DOHH2 (cell line): Measurements from ENCODE around the gene SRP72.

Source experiments
- H3F3A ChIP-seq: fragments of 200-600 bp; sonication (generic), shearing (Covaris generic); 2 replicates; pipeline ENCODE4 v1.6.0; 2016; ENCODE audit warnings: antibody characterized with exemption, mild to moderate bottlenecking; ENCODE audit not compliant: control insufficient read depth, insufficient read depth
- H3K27ac ChIP-seq: fragments of 200-600 bp; sonication (generic); 2 replicates; pipeline ENCODE4 v1.5.1; 2014; ENCODE audit warnings: low read depth, mild to moderate bottlenecking, low read length, moderate library complexity
- H3K27me3 ChIP-seq: fragments of 200-600 bp; sonication (generic); 2 replicates; pipeline ENCODE4 v1.6.1; 2014; ENCODE audit warnings: mild to moderate bottlenecking, low read length, mixed read lengths; ENCODE audit not compliant: control insufficient read depth
- H3K36me3 ChIP-seq: fragments of 200-600 bp; sonication (generic); 2 replicates; pipeline ENCODE4 v1.6.1; 2014; ENCODE audit warnings: mild to moderate bottlenecking, low read length, moderate library complexity, mixed read lengths; ENCODE audit not compliant: control insufficient read depth
- H3K4me1 ChIP-seq: fragments of 200-600 bp; sonication (generic); 2 replicates; pipeline ENCODE4 v1.6.1; 2014; ENCODE audit warnings: mild to moderate bottlenecking, low read length, mixed read lengths; ENCODE audit not compliant: control insufficient read depth
- H3K4me2 ChIP-seq: fragments of 200-600 bp; sonication (generic); 2 replicates; pipeline ENCODE4 v1.6.0; 2014; ENCODE audit warnings: mild to moderate bottlenecking, low read length, moderate library complexity
- H3K4me3 ChIP-seq: fragments of 200-600 bp; sonication (generic); 2 replicates; pipeline ENCODE4 v1.5.1; 2014; ENCODE audit warnings: mild to moderate bottlenecking, low read length, mixed read lengths
- H3K79me2 ChIP-seq: fragments of 200-600 bp; sonication (generic); 2 replicates; pipeline ENCODE4 v1.6.1; 2014; ENCODE audit warnings: mild to moderate bottlenecking, low read length, mixed read lengths; ENCODE audit not compliant: control insufficient read depth
- H3K9me2 ChIP-seq: fragments of 200-600 bp; sonication (generic); replicated peaks from 2 replicates; pipeline ENCODE4 v1.6.1; 2014; ENCODE audit warnings: mild to moderate bottlenecking, low read length, mixed read lengths; ENCODE audit not compliant: control insufficient read depth
- H3K9me3 ChIP-seq: fragments of 200-600 bp; sonication (generic); 2 replicates; pipeline ENCODE4 v1.6.1; 2014; ENCODE audit warnings: antibody characterized with exemption, low read length, mixed read lengths; ENCODE audit not compliant: control insufficient read depth, insufficient read depth
- H4K20me1 ChIP-seq: fragments of 200-600 bp; sonication (generic); 2 replicates; pipeline ENCODE4 v1.6.0; 2014; ENCODE audit warnings: low read depth, mild to moderate bottlenecking, antibody characterized with exemption, low read length, moderate library complexity; ENCODE audit not compliant: control insufficient read depth, insufficient read depth
- EZH2phosphoT487 ChIP-seq: fragments of 200-600 bp; sonication (generic); IDR thresholded peaks from 2 replicates; pipeline ENCODE4 v1.6.1; 2017; ENCODE audit warnings: borderline replicate concordance, mild to moderate bottlenecking, antibody characterized with exemption, low read length, moderate library complexity, mixed read lengths
- TF ChIP-seq, protein P1 (sequence below): fragments of 200-600 bp; sonication (generic); IDR thresholded peaks from one replicate; pipeline ENCODE4 v1.5.1; 2014; ENCODE audit warnings: antibody characterized with exemption, mild to moderate bottlenecking, low read depth, low read length; ENCODE audit not compliant: poor library complexity, severe bottlenecking

Gene SRP72

DNA sequence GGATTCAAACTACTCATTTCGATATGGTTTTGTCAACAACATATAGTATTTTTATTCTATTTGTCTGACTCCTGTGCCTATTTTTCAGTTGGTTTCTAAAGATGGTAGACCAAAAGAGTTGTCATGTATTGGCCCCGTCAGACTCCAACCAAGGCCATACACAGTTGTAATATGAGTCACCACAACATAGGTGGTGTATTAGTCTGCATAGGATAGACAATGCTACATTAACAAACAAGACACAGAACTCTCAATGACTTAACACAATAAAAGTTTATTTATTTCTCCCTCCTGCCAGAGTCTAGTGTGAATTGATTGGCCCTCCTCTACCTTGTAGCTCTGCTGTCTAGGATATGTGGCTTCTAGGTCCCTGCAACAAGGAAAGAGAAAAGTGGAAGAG, 84.1 kb downstream of the SRP72 start:
- Histone ChIP-seq H3K9me3 (no peaks in the 10 kb centered on the region), H3K4me2 (no peak overlapping the region), H3F3A (no peaks in the 10 kb centered on the region), H3K79me2 (no peaks in the 10 kb centered on the region), H3K4me1 (no peaks in the 10 kb centered on the region), H3K36me3 (no peaks in the 10 kb centered on the region), H3K4me3 (no peak overlapping the region), H3K27me3 (peaks cover 14% of the 10 kb centered on the region), H4K20me1 (no peaks in the 10 kb centered on the region), H3K27ac (no peak overlapping the region), H3K9me2 (no peaks in the 10 kb centered on the region)
- no peak for TF ChIP-seq EZH2phosphoT487
- TF ChIP-seq, protein P1, sequence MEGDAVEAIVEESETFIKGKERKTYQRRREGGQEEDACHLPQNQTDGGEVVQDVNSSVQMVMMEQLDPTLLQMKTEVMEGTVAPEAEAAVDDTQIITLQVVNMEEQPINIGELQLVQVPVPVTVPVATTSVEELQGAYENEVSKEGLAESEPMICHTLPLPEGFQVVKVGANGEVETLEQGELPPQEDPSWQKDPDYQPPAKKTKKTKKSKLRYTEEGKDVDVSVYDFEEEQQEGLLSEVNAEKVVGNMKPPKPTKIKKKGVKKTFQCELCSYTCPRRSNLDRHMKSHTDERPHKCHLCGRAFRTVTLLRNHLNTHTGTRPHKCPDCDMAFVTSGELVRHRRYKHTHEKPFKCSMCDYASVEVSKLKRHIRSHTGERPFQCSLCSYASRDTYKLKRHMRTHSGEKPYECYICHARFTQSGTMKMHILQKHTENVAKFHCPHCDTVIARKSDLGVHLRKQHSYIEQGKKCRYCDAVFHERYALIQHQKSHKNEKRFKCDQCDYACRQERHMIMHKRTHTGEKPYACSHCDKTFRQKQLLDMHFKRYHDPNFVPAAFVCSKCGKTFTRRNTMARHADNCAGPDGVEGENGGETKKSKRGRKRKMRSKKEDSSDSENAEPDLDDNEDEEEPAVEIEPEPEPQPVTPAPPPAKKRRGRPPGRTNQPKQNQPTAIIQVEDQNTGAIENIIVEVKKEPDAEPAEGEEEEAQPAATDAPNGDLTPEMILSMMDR: no peak

DNA sequence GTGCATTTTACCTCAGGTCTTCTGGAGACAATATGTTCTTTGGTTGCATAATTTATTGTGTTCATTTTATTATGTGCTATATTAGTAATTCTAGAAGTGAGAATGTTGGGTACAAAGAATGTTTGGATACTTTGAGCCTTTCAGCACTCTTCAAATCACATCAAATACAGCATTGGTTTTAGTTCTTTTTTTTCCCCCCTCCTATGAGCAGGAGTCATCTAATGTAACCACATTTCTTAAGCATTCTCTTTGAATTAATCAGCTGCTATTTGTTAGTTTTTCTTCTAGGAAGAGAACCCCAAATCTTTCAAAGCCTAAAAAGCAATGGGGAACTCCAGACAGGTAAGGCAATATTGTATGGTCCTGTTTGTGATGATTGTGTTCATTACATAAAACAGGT, 84.9 kb downstream of the SRP72 start:
- Histone ChIP-seq H3K9me2 (no peaks in the 10 kb centered on the region), H3K79me2 (no peaks in the 10 kb centered on the region), H3K27me3 (peaks cover 10% of the 10 kb centered on the region), H4K20me1 (no peaks in the 10 kb centered on the region), H3F3A (no peaks in the 10 kb centered on the region), H3K27ac (no peak overlapping the region), H3K4me1 (no peaks in the 10 kb centered on the region), H3K9me3 (no peaks in the 10 kb centered on the region), H3K36me3 (no peaks in the 10 kb centered on the region), H3K4me2 (no peak overlapping the region), H3K4me3 (no peak overlapping the region)
- TF ChIP-seq, protein P1: no peak
- TF ChIP-seq EZH2phosphoT487: no peak
